Measurements from ENCODE around the gene UBAP1.

DNA sequence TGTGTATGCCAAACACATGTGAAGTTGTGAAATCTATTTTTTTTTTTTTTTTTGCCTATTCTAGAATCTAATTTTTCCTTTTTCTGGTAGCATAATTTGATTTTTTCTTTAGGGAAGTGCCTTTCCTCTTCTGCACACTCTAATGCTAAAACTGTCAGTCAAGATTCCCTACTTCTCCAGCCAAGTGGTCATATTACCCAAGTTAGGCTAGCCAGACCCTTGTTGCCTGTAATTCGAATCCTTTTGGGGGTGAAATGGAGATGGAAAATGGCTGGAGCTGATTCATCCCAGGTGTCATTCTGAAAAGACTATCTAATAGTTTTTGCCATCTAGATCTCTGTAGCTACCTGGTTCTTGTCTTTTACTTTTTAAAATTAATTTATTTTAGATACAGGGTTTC lies 24.8 kb upstream of the UBAP1 start:
- TF ChIP-seq TAF1 (IDR thresholded peaks at IDR 0.05; ENCODE audit: low read depth) (no peak), EP300 (IDR thresholded peaks at IDR 0.05; ENCODE audit: borderline replicate concordance) (no peak), YY1 (IDR thresholded peaks at IDR 0.05; ENCODE audit: low read depth) (no peak), TEAD4 (IDR thresholded peaks at IDR 0.05) (no peak)
- TF ChIP-seq, protein P1, sequence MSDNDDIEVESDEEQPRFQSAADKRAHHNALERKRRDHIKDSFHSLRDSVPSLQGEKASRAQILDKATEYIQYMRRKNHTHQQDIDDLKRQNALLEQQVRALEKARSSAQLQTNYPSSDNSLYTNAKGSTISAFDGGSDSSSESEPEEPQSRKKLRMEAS (IDR thresholded peaks at IDR 0.05) = no peak

All from Ishikawa (cell line).